Caco-2 (cell line): ENCODE data around the gene EVI2A. TPM values are rescaled to one million over a fixed set of nuclear protein-coding genes. Genes with fewer than 3 reads are reported as not detected.
A peak's percentile ranks its signal among the peaks of the same experiment; 100 is the strongest.

Experiments used
- BruUV-seq: library from RNA; stranded (reverse); fragments of 400-500 nt; replicated peaks from 2 replicates; lab custom pipeline; 2021; lab: Mats Ljungman, UMichigan
- CTCF ChIA-PET: fragments of 300-600 bp; sonication (Branson Sonifier 250); formaldehyde crosslinking; loops from one replicate; lab custom pipeline; 2022; ENCODE audit warnings: antibody characterized with exemption; lab: Charles Lee
- POLR2A ChIA-PET: fragments of 300-600 bp; sonication (Branson Sonifier 250); formaldehyde crosslinking; loops from one replicate; lab custom pipeline; 2022; ENCODE audit warnings: antibody characterized with exemption; lab: Charles Lee
- DNase-seq, 2 experiments: peaks; one replicate each; pipeline versions ENCODE4 v3.0.0 to v3.0.0-alpha.2; 2020 to 2022
- H3K27me3 ChIP-seq: replicated peaks from 2 replicates; pipeline ENCODE4 v1.6.0; 2011; ENCODE audit warnings: low read length; ENCODE audit not compliant: control insufficient read depth, insufficient read depth
- H3K36me3 ChIP-seq: 2 replicates; pipeline ENCODE4 v1.5.1; 2011; ENCODE audit warnings: low read length; ENCODE audit not compliant: control insufficient read depth, insufficient read depth
- H3K4me1 ChIP-seq: fragments of 250-450 bp; sonication (Bioruptor Pico); 2 replicates; pipeline ENCODE4 v1.5.1; 2020; ENCODE audit warnings: mild to moderate bottlenecking
- H3K4me3 ChIP-seq: 2 replicates; pipeline ENCODE4 v1.5.1; 2011; ENCODE audit warnings: low read depth, mild to moderate bottlenecking, control low read depth, low read length
- H3K9me3 ChIP-seq: fragments of 250-450 bp; sonication (Bioruptor Pico); 2 replicates; pipeline ENCODE4 v1.5.1; 2020; ENCODE audit warnings: mild to moderate bottlenecking, moderate library complexity
- H3K27ac Mint-ChIP-seq: one replicate; pipeline ENCODE4 v1.8.0; 2022; ENCODE audit warnings: mixed read lengths; ENCODE audit not compliant: unreplicated experiment
- H3K27me3 Mint-ChIP-seq: one replicate; pipeline ENCODE4 v1.8.0; 2022; ENCODE audit warnings: mixed read lengths; ENCODE audit not compliant: insufficient read depth, unreplicated experiment
- H3K36me3 Mint-ChIP-seq: one replicate; pipeline ENCODE4 v1.8.0; 2022; ENCODE audit warnings: mild to moderate bottlenecking, mixed read lengths; ENCODE audit not compliant: insufficient read depth, unreplicated experiment
- H3K4me1 Mint-ChIP-seq: one replicate; pipeline ENCODE4 v1.8.0; 2022; ENCODE audit warnings: low read depth, mixed read lengths; ENCODE audit not compliant: unreplicated experiment
- H3K4me3 Mint-ChIP-seq: one replicate; pipeline ENCODE4 v1.8.0; 2022; ENCODE audit warnings: mild to moderate bottlenecking, moderate library complexity, mixed read lengths; ENCODE audit not compliant: unreplicated experiment
- H3K9me3 Mint-ChIP-seq: one replicate; pipeline ENCODE4 v1.8.0; 2022; ENCODE audit warnings: mixed read lengths; ENCODE audit not compliant: unreplicated experiment
- intact Hi-C: fragments of 100-400 bp; cut with micrococcal nuclease; formaldehyde crosslinking; loops from one replicate; pipeline ENCODE4 v1.10.0; 2022; ENCODE audit not compliant: unreplicated experiment
- total RNA-seq: library from RNA; stranded (reverse); gene quantifications from 2 replicates; pipeline ENCODE4 v1.2.3, GENCODE V29; 2022
- TF ChIP-seq, protein P1 (sequence below), 2 experiments: fragments of 200-600 bp in 1 of 2; IDR thresholded peaks; 1 replicate in 1 of 2; 2 replicates in 1 of 2; pipeline versions ENCODE4 v1.5.1 to v1.8.0; 2011 to 2022; ENCODE audit warnings: antibody characterized with exemption in 1 of 2, control low read depth in 1 of 2, inconsistent platforms in 1 of 2, low read depth in 1 of 2, low read length in 1 of 2, mild to moderate bottlenecking in 1 of 2, moderate library complexity in 1 of 2; ENCODE audit not compliant: insufficient read depth in 1 of 2, severe bottlenecking in 1 of 2, unreplicated experiment in 1 of 2

EVI2A gene
- total RNA-seq, 1 experiment from 2014 or later: not detected

DNA sequence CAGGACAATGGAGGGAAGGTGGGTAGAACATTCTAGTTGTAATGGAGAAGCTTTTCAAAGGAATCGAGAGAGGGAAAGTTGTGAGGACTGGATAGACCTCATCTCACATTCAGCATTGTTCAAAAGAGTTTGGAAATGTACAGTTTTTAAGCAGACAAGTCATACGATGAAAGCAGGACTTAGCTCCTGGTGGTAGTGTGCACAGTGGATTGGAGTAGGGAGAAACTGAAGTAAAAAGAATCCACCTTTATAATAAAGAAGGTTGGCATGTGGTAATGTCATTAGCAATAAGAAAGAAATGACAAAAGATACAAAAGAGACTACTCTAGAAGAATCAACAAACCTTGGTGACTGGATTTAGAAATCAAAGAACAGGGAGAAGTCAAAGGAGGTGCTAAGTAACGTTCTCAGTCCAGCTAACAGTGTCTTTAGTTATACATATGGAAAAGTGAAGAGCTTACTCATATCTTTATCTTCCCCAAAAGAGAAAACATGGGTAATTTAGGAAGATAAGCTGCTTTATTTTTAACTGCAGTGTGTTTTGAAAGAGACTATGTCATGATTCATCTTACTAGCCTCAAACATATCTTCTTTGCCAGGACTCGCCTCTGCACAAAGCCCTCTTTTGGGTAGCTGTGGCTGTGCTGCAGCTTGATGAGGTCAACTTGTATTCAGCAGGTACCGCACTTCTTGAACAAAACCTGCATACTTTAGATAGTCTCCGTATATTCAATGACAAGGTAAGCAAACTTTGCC lies 18.7 kb upstream of the EVI2A start:
- BruUV-seq: no TSS peak
- TF ChIP-seq, protein P1, sequence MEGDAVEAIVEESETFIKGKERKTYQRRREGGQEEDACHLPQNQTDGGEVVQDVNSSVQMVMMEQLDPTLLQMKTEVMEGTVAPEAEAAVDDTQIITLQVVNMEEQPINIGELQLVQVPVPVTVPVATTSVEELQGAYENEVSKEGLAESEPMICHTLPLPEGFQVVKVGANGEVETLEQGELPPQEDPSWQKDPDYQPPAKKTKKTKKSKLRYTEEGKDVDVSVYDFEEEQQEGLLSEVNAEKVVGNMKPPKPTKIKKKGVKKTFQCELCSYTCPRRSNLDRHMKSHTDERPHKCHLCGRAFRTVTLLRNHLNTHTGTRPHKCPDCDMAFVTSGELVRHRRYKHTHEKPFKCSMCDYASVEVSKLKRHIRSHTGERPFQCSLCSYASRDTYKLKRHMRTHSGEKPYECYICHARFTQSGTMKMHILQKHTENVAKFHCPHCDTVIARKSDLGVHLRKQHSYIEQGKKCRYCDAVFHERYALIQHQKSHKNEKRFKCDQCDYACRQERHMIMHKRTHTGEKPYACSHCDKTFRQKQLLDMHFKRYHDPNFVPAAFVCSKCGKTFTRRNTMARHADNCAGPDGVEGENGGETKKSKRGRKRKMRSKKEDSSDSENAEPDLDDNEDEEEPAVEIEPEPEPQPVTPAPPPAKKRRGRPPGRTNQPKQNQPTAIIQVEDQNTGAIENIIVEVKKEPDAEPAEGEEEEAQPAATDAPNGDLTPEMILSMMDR (IDR thresholded peaks at IDR 0.05; ENCODE audit: insufficient read depth in 1 of 2, low read depth in 1 of 2, low read length in 1 of 2, severe bottlenecking in 1 of 2, unreplicated experiment in 1 of 2): no peak
- intact Hi-C loops: no loop called here
- H3K36me3 ChIP-seq: no peaks in the 10 kb centered on the region; the same call in none of the 2 replicates
- H3K27me3 ChIP-seq: no peaks in the 10 kb centered on the region
- H3K36me3 Mint-ChIP-seq: peaks cover 40% of the 10 kb centered on the region
- H3K4me3 ChIP-seq: no peak overlapping the region
- peaks cover 15% of the 10 kb centered on the region for H3K4me1 ChIP-seq
- no peak overlapping the region for H3K4me3 Mint-ChIP-seq
- peak overlapping the region; percentile 22 for H3K27ac Mint-ChIP-seq
- H3K4me1 Mint-ChIP-seq: peaks cover 11% of the 10 kb centered on the region
- H3K9me3 Mint-ChIP-seq: no peaks in the 10 kb centered on the region
- H3K27me3 Mint-ChIP-seq: no peaks in the 10 kb centered on the region
- DNase-seq: no peak
- H3K9me3 ChIP-seq: no peaks in the 10 kb centered on the region
- ChIA-PET POLR2A (no interaction called here), CTCF (interaction anchor here (0.6 kb wide), 1 partner anchor 497 kb away, joined by 3 read pairs; no protein-coding TSS in a partner anchor)

DNA sequence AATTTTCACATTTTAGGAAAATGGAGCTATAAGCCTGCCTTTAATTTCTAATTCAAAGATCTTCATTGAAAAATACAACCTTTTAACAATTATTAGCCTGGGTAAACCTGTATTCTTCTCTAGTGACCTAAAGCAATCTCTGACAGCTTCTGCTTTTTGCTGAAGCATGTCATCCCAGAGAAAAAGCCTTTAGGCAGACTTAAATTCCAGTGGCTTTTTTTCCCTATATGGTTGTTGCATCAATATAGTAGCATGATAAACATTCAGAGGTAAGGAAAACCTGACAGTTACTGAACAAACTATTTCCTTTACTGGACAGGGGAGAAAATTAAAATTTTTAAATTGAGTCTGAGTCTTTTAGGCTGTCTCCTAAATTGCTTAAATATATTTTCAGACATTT lies 7.8 kb upstream of the EVI2A start:
- no peak for DNase-seq
- ChIA-PET POLR2A (no interaction called here), CTCF (no interaction called here)
- no peaks in the 10 kb centered on the region for H3K4me1 Mint-ChIP-seq
- no peak overlapping the region for H3K27ac Mint-ChIP-seq
- no peaks in the 10 kb centered on the region for H3K4me1 ChIP-seq
- BruUV-seq: no TSS peak
- no peaks in the 10 kb centered on the region for H3K27me3 ChIP-seq
- TF ChIP-seq, protein P1 (IDR thresholded peaks at IDR 0.05; ENCODE audit: insufficient read depth in 1 of 2, low read depth in 1 of 2, low read length in 1 of 2, severe bottlenecking in 1 of 2, unreplicated experiment in 1 of 2): no peak
- no peaks in the 10 kb centered on the region for H3K27me3 Mint-ChIP-seq
- no peaks in the 10 kb centered on the region for H3K36me3 ChIP-seq
- H3K9me3 ChIP-seq: no peaks in the 10 kb centered on the region
- peaks cover 33% of the 10 kb centered on the region for H3K36me3 Mint-ChIP-seq
- intact Hi-C loops: no loop called here
- no peaks in the 10 kb centered on the region for H3K9me3 Mint-ChIP-seq
- no peak overlapping the region for H3K4me3 ChIP-seq
- H3K4me3 Mint-ChIP-seq: no peak overlapping the region

DNA sequence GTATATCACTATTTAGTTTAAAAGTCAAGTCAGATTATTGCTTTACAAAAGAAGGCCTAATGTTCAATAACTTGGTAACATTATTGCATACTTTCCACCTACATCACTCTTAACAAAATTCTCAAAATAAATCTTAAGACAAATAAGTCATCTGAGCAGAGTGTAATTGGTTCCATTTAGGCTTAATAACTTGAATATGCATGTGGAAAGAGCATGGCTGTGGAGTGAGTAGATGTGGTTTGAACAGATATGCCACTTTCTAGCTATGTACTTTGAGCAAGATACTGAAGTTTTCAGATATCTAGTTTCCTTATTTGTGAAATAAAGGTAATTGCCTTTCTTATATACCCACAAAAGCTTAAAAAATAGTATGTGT lies 6.7 kb upstream of the EVI2A start:
- Mint-ChIP-seq H3K27me3 (no peaks in the 10 kb centered on the region), H3K36me3 (peaks cover 33% of the 10 kb centered on the region), H3K9me3 (no peaks in the 10 kb centered on the region), H3K27ac (no peak overlapping the region), H3K4me1 (no peaks in the 10 kb centered on the region), H3K4me3 (no peak overlapping the region)
- no peaks in the 10 kb centered on the region for H3K4me1 ChIP-seq
- intact Hi-C loops: no loop called here
- no peaks in the 10 kb centered on the region for H3K36me3 ChIP-seq
- H3K9me3 ChIP-seq: no peaks in the 10 kb centered on the region
- BruUV-seq: no TSS peak
- H3K27me3 ChIP-seq: no peaks in the 10 kb centered on the region
- DNase-seq: no peak
- TF ChIP-seq, protein P1 (IDR thresholded peaks at IDR 0.05; ENCODE audit: insufficient read depth in 1 of 2, low read depth in 1 of 2, low read length in 1 of 2, severe bottlenecking in 1 of 2, unreplicated experiment in 1 of 2): no peak
- ChIA-PET CTCF (no interaction called here), POLR2A (no interaction called here)
- H3K4me3 ChIP-seq: no peak overlapping the region
